Caco-2 (cell line): ENCODE data around the gene NANOS3. TPM values are rescaled to one million over a fixed set of nuclear protein-coding genes. Genes with fewer than 3 reads are reported as not detected.

Experiments
- BruUV-seq: library from RNA; stranded (reverse); fragments of 400-500 nt; replicated peaks from 2 replicates; lab custom pipeline; 2021; lab: Mats Ljungman, UMichigan
- CTCF ChIA-PET: fragments of 300-600 bp; sonication (Branson Sonifier 250); formaldehyde crosslinking; loops from one replicate; lab custom pipeline; 2022; ENCODE audit warnings: antibody characterized with exemption; lab: Charles Lee
- POLR2A ChIA-PET: fragments of 300-600 bp; sonication (Branson Sonifier 250); formaldehyde crosslinking; loops from one replicate; lab custom pipeline; 2022; ENCODE audit warnings: antibody characterized with exemption; lab: Charles Lee
- DNase-seq, 2 experiments: peaks; one replicate each; pipeline versions ENCODE4 v3.0.0 to v3.0.0-alpha.2; 2020 to 2022
- H3K27me3 ChIP-seq: replicated peaks from 2 replicates; pipeline ENCODE4 v1.6.0; 2011; ENCODE audit warnings: low read length; ENCODE audit not compliant: control insufficient read depth, insufficient read depth
- H3K36me3 ChIP-seq: 2 replicates; pipeline ENCODE4 v1.5.1; 2011; ENCODE audit warnings: low read length; ENCODE audit not compliant: control insufficient read depth, insufficient read depth
- H3K4me1 ChIP-seq: fragments of 250-450 bp; sonication (Bioruptor Pico); 2 replicates; pipeline ENCODE4 v1.5.1; 2020; ENCODE audit warnings: mild to moderate bottlenecking
- H3K4me3 ChIP-seq: 2 replicates; pipeline ENCODE4 v1.5.1; 2011; ENCODE audit warnings: low read depth, mild to moderate bottlenecking, control low read depth, low read length
- H3K9me3 ChIP-seq: fragments of 250-450 bp; sonication (Bioruptor Pico); 2 replicates; pipeline ENCODE4 v1.5.1; 2020; ENCODE audit warnings: mild to moderate bottlenecking, moderate library complexity
- H3K27ac Mint-ChIP-seq: one replicate; pipeline ENCODE4 v1.8.0; 2022; ENCODE audit warnings: mixed read lengths; ENCODE audit not compliant: unreplicated experiment
- H3K27me3 Mint-ChIP-seq: one replicate; pipeline ENCODE4 v1.8.0; 2022; ENCODE audit warnings: mixed read lengths; ENCODE audit not compliant: insufficient read depth, unreplicated experiment
- H3K36me3 Mint-ChIP-seq: one replicate; pipeline ENCODE4 v1.8.0; 2022; ENCODE audit warnings: mild to moderate bottlenecking, mixed read lengths; ENCODE audit not compliant: insufficient read depth, unreplicated experiment
- H3K4me1 Mint-ChIP-seq: one replicate; pipeline ENCODE4 v1.8.0; 2022; ENCODE audit warnings: low read depth, mixed read lengths; ENCODE audit not compliant: unreplicated experiment
- H3K4me3 Mint-ChIP-seq: one replicate; pipeline ENCODE4 v1.8.0; 2022; ENCODE audit warnings: mild to moderate bottlenecking, moderate library complexity, mixed read lengths; ENCODE audit not compliant: unreplicated experiment
- H3K9me3 Mint-ChIP-seq: one replicate; pipeline ENCODE4 v1.8.0; 2022; ENCODE audit warnings: mixed read lengths; ENCODE audit not compliant: unreplicated experiment
- intact Hi-C: fragments of 100-400 bp; cut with micrococcal nuclease; formaldehyde crosslinking; loops from one replicate; pipeline ENCODE4 v1.10.0; 2022; ENCODE audit not compliant: unreplicated experiment
- total RNA-seq: library from RNA; stranded (reverse); gene quantifications from 2 replicates; pipeline ENCODE4 v1.2.3, GENCODE V29; 2022
- TF ChIP-seq, protein P1 (sequence below), 2 experiments: fragments of 200-600 bp in 1 of 2; IDR thresholded peaks; 1 replicate in 1 of 2; 2 replicates in 1 of 2; pipeline versions ENCODE4 v1.5.1 to v1.8.0; 2011 to 2022; ENCODE audit warnings: antibody characterized with exemption in 1 of 2, control low read depth in 1 of 2, inconsistent platforms in 1 of 2, low read depth in 1 of 2, low read length in 1 of 2, mild to moderate bottlenecking in 1 of 2, moderate library complexity in 1 of 2; ENCODE audit not compliant: insufficient read depth in 1 of 2, severe bottlenecking in 1 of 2, unreplicated experiment in 1 of 2

NANOS3 gene
- total RNA-seq, 1 experiment from 2014 or later, result not detected

- no TSS peak for BruUV-seq
These were observed 4.9 kb downstream of the NANOS3 start for GRCh38 chr19:13881692-13882418.

DNA sequence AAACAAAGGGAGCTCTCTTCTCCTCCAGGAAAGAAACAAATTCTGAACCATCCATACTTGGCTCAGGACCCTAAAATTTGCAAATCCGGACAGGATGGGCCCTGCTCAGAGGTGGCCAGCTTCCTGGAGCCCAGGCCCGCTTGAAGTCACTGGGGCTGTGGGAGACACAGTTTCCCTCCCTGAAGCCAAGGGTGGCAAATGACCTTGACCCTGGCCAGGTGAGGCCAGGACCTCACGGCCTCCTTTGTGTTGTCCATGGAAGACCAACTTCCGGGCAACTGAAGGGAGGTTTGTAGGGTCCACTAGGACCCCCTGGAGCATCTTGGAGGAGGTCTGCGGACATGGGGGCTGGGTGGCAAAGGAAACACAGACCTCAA, 5.5 kb downstream of the NANOS3 start:
- Mint-ChIP-seq H3K9me3 (no peaks in the 10 kb centered on the region), H3K27ac (no peak overlapping the region), H3K4me1 (peaks cover 7% of the 10 kb centered on the region), H3K27me3 (no peaks in the 10 kb centered on the region), H3K36me3 (peaks cover 6% of the 10 kb centered on the region), H3K4me3 (no peak overlapping the region)
- Histone ChIP-seq H3K4me3 (no peak overlapping the region), H3K4me1 (peaks cover 13% of the 10 kb centered on the region), H3K9me3 (no peaks in the 10 kb centered on the region), H3K36me3 (no peaks in the 10 kb centered on the region), H3K27me3 (no peaks in the 10 kb centered on the region)
- no peak for DNase-seq
- POLR2A ChIA-PET, result no interaction called here
- TF ChIP-seq, protein P1, sequence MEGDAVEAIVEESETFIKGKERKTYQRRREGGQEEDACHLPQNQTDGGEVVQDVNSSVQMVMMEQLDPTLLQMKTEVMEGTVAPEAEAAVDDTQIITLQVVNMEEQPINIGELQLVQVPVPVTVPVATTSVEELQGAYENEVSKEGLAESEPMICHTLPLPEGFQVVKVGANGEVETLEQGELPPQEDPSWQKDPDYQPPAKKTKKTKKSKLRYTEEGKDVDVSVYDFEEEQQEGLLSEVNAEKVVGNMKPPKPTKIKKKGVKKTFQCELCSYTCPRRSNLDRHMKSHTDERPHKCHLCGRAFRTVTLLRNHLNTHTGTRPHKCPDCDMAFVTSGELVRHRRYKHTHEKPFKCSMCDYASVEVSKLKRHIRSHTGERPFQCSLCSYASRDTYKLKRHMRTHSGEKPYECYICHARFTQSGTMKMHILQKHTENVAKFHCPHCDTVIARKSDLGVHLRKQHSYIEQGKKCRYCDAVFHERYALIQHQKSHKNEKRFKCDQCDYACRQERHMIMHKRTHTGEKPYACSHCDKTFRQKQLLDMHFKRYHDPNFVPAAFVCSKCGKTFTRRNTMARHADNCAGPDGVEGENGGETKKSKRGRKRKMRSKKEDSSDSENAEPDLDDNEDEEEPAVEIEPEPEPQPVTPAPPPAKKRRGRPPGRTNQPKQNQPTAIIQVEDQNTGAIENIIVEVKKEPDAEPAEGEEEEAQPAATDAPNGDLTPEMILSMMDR (IDR thresholded peaks at IDR 0.05; ENCODE audit: insufficient read depth in 1 of 2, low read depth in 1 of 2, low read length in 1 of 2, severe bottlenecking in 1 of 2, unreplicated experiment in 1 of 2), result no peak
- BruUV-seq, result no TSS peak
- intact Hi-C loops, result no loop called here
- CTCF ChIA-PET, result interaction anchor here (0.6 to 1.3 kb wide), 3 partner anchors 14 to 191 kb away, joined by 3 to 4 read pairs (median 3); partner anchors contain the start of gene IL27RA

More at GRCh38 chr19:13881692-13882418, 4.9 kb downstream of the NANOS3 start:
- TF ChIP-seq, protein P1 (IDR thresholded peaks at IDR 0.05; ENCODE audit: insufficient read depth in 1 of 2, low read depth in 1 of 2, low read length in 1 of 2, severe bottlenecking in 1 of 2, unreplicated experiment in 1 of 2), result no peak
- Mint-ChIP-seq H3K36me3 (peaks cover 6% of the 10 kb centered on the region), H3K4me3 (no peak overlapping the region), H3K27me3 (no peaks in the 10 kb centered on the region), H3K9me3 (no peaks in the 10 kb centered on the region), H3K4me1 (peaks cover 7% of the 10 kb centered on the region), H3K27ac (peak overlapping the region; percentile 35)
- ChIA-PET CTCF (interaction anchor here (0.5 to 1.3 kb wide), 5 partner anchors 13 to 192 kb away, joined by 3 to 4 read pairs (median 3); partner anchors contain the start of gene IL27RA), POLR2A (no interaction called here)
- Histone ChIP-seq H3K9me3 (no peaks in the 10 kb centered on the region), H3K4me3 (no peak overlapping the region), H3K36me3 (no peaks in the 10 kb centered on the region), H3K27me3 (no peaks in the 10 kb centered on the region), H3K4me1 (peaks cover 13% of the 10 kb centered on the region)
- no peak for DNase-seq
- intact Hi-C loops, result loop anchor here (2.0 kb wide), 2 partner anchors 71 to 151 kb away; partner anchors contain the start of gene DCAF15

GRCh38 chr19:13882836-13883235, 5.9 kb downstream of the NANOS3 start:
- no peaks in the 10 kb centered on the region for H3K27me3 ChIP-seq
- DNase-seq, result no peak
- ChIA-PET POLR2A (no interaction called here), CTCF (interaction anchor here (1.3 kb wide), 1 partner anchor 148 kb away, joined by 3 read pairs; the partner anchor contains the start of gene IL27RA)
- no peak overlapping the region for H3K27ac Mint-ChIP-seq
- peaks cover 13% of the 10 kb centered on the region for H3K4me1 ChIP-seq
- BruUV-seq, result no TSS peak
- no peaks in the 10 kb centered on the region for H3K36me3 ChIP-seq
- peaks cover 7% of the 10 kb centered on the region for H3K4me1 Mint-ChIP-seq
- H3K9me3 Mint-ChIP-seq, result no peaks in the 10 kb centered on the region
- peaks cover 6% of the 10 kb centered on the region for H3K36me3 Mint-ChIP-seq
- TF ChIP-seq, protein P1 (IDR thresholded peaks at IDR 0.05; ENCODE audit: insufficient read depth in 1 of 2, low read depth in 1 of 2, low read length in 1 of 2, severe bottlenecking in 1 of 2, unreplicated experiment in 1 of 2), result no peak
- H3K27me3 Mint-ChIP-seq, result no peaks in the 10 kb centered on the region
- H3K4me3 Mint-ChIP-seq, result no peak overlapping the region
- no peaks in the 10 kb centered on the region for H3K9me3 ChIP-seq
- no peak overlapping the region for H3K4me3 ChIP-seq
- intact Hi-C loops, result no loop called here
